ENCODE data around the gene NFAT5. TPM values are rescaled to one million over a fixed set of nuclear protein-coding genes. Genes with fewer than 3 reads are reported as not detected.

Gene NFAT5
- total RNA-seq, 3 donors from 2014 or later: 32.8 to 36.4 (median 33.2) TPM

Other genes with a start within 250 kb of the NFAT5 start
- 10 to 100 TPM; 38.2 to 46.7 (median 43.4) TPM for gene PDF, start 235.4 kb upstream of the NFAT5 start, total RNA-seq
- 10 to 100 TPM; 34.6 to 47.0 (median 43.1) TPM for gene COG8, start 226.4 kb upstream of the NFAT5 start, total RNA-seq
- 100 to 1,000 TPM; 129 to 136 (median 132) TPM for gene NIP7, start 226.2 kb upstream of the NFAT5 start, total RNA-seq
- 1 to 10 TPM in 2 of 3 donors, under 1 TPM in 1; 0.90 to 1.5 (median 1.1) TPM for gene TMED6, start 214.2 kb upstream of the NFAT5 start, total RNA-seq
- gene TERF2, start 180.0 kb upstream of the NFAT5 start, total RNA-seq: 10 to 100 TPM; 46.5 to 53.4 (median 49.0) TPM
- gene CYB5B, start 141.3 kb upstream of the NFAT5 start, total RNA-seq: 100 to 1,000 TPM; 112 to 124 (median 114) TPM
- gene NQO1, start 160.6 kb downstream of the NFAT5 start, total RNA-seq: 1 to 10 TPM; 5.5 to 8.5 (median 6.0) TPM
- gene NOB1, start 189.0 kb downstream of the NFAT5 start, total RNA-seq: 100 to 1,000 TPM; 181 to 194 (median 181) TPM
- 10 to 100 TPM; 34.7 to 44.2 (median 36.5) TPM for gene WWP2, start 196.4 kb downstream of the NFAT5 start, total RNA-seq